HepG2 (cell line): ENCODE data around the gene APRT. TPM values are rescaled to one million over a fixed set of nuclear protein-coding genes. Genes with fewer than 3 reads are reported as not detected.

Experiments
- ATAC-seq: fragments of 200-7000 bp; cut with Tn5 transposase; 3 replicates; pipeline ENCODE4 v1.9.1; 2020; ENCODE audit warnings: mild to moderate bottlenecking, moderate library complexity
- BruUV-seq: library from RNA; stranded (reverse); fragments of 400-500 nt; replicated peaks from 2 replicates; lab custom pipeline; 2021; lab: Mats Ljungman, UMichigan
- CTCF ChIA-PET: fragments of 300-600 bp; formaldehyde crosslinking; extraction: SDS; loops from one replicate; lab custom pipeline; 2021; ENCODE audit warnings: low total read pairs, inconsistent platforms, low intra/inter-chr PET ratio; lab: Yijun Ruan, JAX
- POLR2A ChIA-PET: fragments of 350-600 bp; sonication (Branson Sonifier 250); formaldehyde crosslinking; loops from one replicate; lab custom pipeline; 2020; ENCODE audit warnings: antibody characterized with exemption, inconsistent platforms; lab: Yijun Ruan, JAX
- DNase-seq: peaks from one replicate; pipeline ENCODE4 v3.0.0-alpha.2; 2015; ENCODE audit warnings: low spot score
- FAIRE-seq: peaks from 3 replicates; lab custom pipeline; 2011; peaks lifted over from hg19 to GRCh38; lab: Jason Lieb, UNC
- H2AFZ ChIP-seq: one replicate; pipeline ENCODE4 v1.6.1; 2011; ENCODE audit warnings: low read length, inconsistent platforms
- H3K27ac ChIP-seq: fragments of 300-600 bp; 3 replicates; pipeline ENCODE4 v1.8.0; 2011; ENCODE audit warnings: mixed run types, mild to moderate bottlenecking, mixed read lengths, low read length, inconsistent platforms; ENCODE audit not compliant: insufficient read depth; ENCODE audit errors: extremely low read length
- H3K27me3 ChIP-seq, 2 experiments: fragments of 200-600 bp in 1 of 2; 2 replicates in 1 of 2; 3 replicates in 1 of 2; pipeline versions ENCODE4 v1.6.0 to v1.8.0; 2011; ENCODE audit warnings: low read length in 2 of 2, mild to moderate bottlenecking in 2 of 2, moderate library complexity in 2 of 2, inconsistent platforms in 1 of 2; ENCODE audit not compliant: insufficient read depth in 2 of 2, control insufficient read depth in 1 of 2
- H3K36me3 ChIP-seq, 2 experiments: fragments of 200-600 bp in 1 of 2; replicated peaks in 1 of 2; 2 replicates in 1 of 2; 3 replicates in 1 of 2; pipeline versions ENCODE4 v1.5.1 to v1.8.0; 2011; ENCODE audit warnings: low read length in 2 of 2, inconsistent platforms in 1 of 2; ENCODE audit not compliant: insufficient read depth in 2 of 2, control insufficient read depth in 1 of 2
- H3K4me1 ChIP-seq: 2 replicates; pipeline ENCODE4 v1.5.1; 2012; ENCODE audit warnings: low read length, inconsistent platforms; ENCODE audit not compliant: insufficient read depth
- H3K4me2 ChIP-seq: 2 replicates; pipeline ENCODE4 v1.6.0; 2011; ENCODE audit warnings: low read depth, low read length, inconsistent platforms
- H3K4me3 ChIP-seq, 3 experiments: fragments of 200-600 bp in 1 of 3; sonication (generic), shearing (Covaris generic) in 1 of 3; replicated peaks in 1 of 3; 2 replicates each; pipeline ENCODE4 v1.5.1; 2011 to 2016; ENCODE audit warnings: low read length in 3 of 3, inconsistent platforms in 2 of 3, low read depth in 2 of 3, mild to moderate bottlenecking in 2 of 3, control low read depth in 1 of 3, mixed read lengths in 1 of 3; ENCODE audit not compliant: insufficient read depth in 1 of 3
- H3K79me2 ChIP-seq: one replicate; pipeline ENCODE4 v1.6.1; 2011; ENCODE audit warnings: low read length, inconsistent platforms; ENCODE audit not compliant: insufficient read depth
- H3K9ac ChIP-seq: 2 replicates; pipeline ENCODE4 v1.6.0; 2011; ENCODE audit warnings: mild to moderate bottlenecking, low read depth, low read length, inconsistent platforms; ENCODE audit not compliant: insufficient read depth
- H3K9me3 ChIP-seq: 2 replicates; pipeline ENCODE4 v1.5.1; 2012; ENCODE audit warnings: mild to moderate bottlenecking, low read length
- H4K20me1 ChIP-seq: 2 replicates; pipeline ENCODE4 v1.6.0; 2011; ENCODE audit warnings: inconsistent platforms, mild to moderate bottlenecking, low read length, moderate library complexity; ENCODE audit not compliant: insufficient read depth
- BRCA1 ChIP-seq: sonication (generic); formaldehyde crosslinking; IDR thresholded peaks from 2 replicates; pipeline ENCODE4 v1.4.0; 2020; ENCODE audit warnings: missing genetic modification reagents
- HES4 ChIP-seq: sonication (generic); formaldehyde crosslinking; IDR thresholded peaks from 2 replicates; pipeline ENCODE4 v1.9.0; 2021; ENCODE audit warnings: mild to moderate bottlenecking, missing genetic modification reagents, borderline replicate concordance
- MTA1 ChIP-seq: sonication (generic); formaldehyde crosslinking; IDR thresholded peaks from 2 replicates; pipeline ENCODE4 v1.4.0; 2020; ENCODE audit warnings: missing genetic modification reagents, mild to moderate bottlenecking, borderline replicate concordance
- PATZ1 ChIP-seq: sonication (generic); formaldehyde crosslinking; IDR thresholded peaks from 2 replicates; pipeline ENCODE4 v1.4.0; 2020; ENCODE audit warnings: missing genetic modification reagents
- PREB ChIP-seq: sonication (generic); formaldehyde crosslinking; IDR thresholded peaks from 2 replicates; pipeline ENCODE4 v1.4.0; 2020; ENCODE audit warnings: missing genetic modification reagents
- SOX6 ChIP-seq, 2 experiments: fragments of 450-650 bp in 1 of 2; sonication (generic) in 1 of 2; formaldehyde crosslinking in 1 of 2; IDR thresholded peaks; 2 replicates each; pipeline versions ENCODE4 v1.4.0 to v1.6.1; 2017 to 2020; ENCODE audit warnings: antibody characterized with exemption in 1 of 2, mild to moderate bottlenecking in 1 of 2, missing genetic modification reagents in 1 of 2
- THAP7 ChIP-seq: sonication (generic); formaldehyde crosslinking; IDR thresholded peaks from 2 replicates; pipeline ENCODE4 v1.8.1; 2023; ENCODE audit warnings: mild to moderate bottlenecking, missing genetic modification reagents
- ZNF24 ChIP-seq: fragments of 450-650 bp; IDR thresholded peaks from 2 replicates; pipeline ENCODE4 v1.6.1; 2017; ENCODE audit warnings: antibody characterized with exemption, mild to moderate bottlenecking
- ZNF354B ChIP-seq: sonication (generic); formaldehyde crosslinking; IDR thresholded peaks from 2 replicates; pipeline ENCODE4 v1.8.0; 2022; ENCODE audit warnings: mild to moderate bottlenecking, missing genetic modification reagents
- ZNF567 ChIP-seq: sonication (generic); formaldehyde crosslinking; IDR thresholded peaks from 2 replicates; pipeline ENCODE4 v1.8.1; 2023; ENCODE audit warnings: mild to moderate bottlenecking, missing genetic modification reagents, borderline replicate concordance
- ZNF574 ChIP-seq: sonication (generic); formaldehyde crosslinking; IDR thresholded peaks from 2 replicates; pipeline ENCODE4 v1.4.0; 2020; ENCODE audit warnings: missing genetic modification reagents
- WGBS: methylation state at CpG from one replicate; pipeline ENCODE4 v1.1.6; 2017; ENCODE audit warnings: low lambda C conversion rate; 5-methylcytosine and 5-hydroxymethylcytosine counted together
- in situ Hi-C: cut with HindIII; loops from 2 replicates; pipeline ENCODE4 v1.10.0; 2017; ENCODE audit warnings: low pct_unique_long_range_greater_than_20kb; ENCODE audit not compliant: extremely low pct_ligation_motif_present
- intact Hi-C: fragments of 100-400 bp; cut with micrococcal nuclease; formaldehyde crosslinking; loops from one replicate; pipeline ENCODE4 v1.10.0; 2022; ENCODE audit not compliant: unreplicated experiment
- polyA plus RNA-seq, 8 experiments: library from polyadenylated mRNA; depleted of rRNA in 3 of 8; stranded (reverse) in 7 of 8; unstranded in 1 of 8; fragments of >200 nt; fragmentation: Illumina TruSeq in 4 of 8; extraction: Trizol in 4 of 8; gene quantifications; 2 replicates each; pipeline versions ENCODE4 v1.2.1 to v1.2.3, GENCODE V29; 2011 to 2016; ENCODE audit warnings: low read depth in 4 of 8, missing spikeins in 1 of 8, mixed read lengths in 1 of 8; ENCODE audit not compliant: insufficient read depth in 1 of 8
- total RNA-seq, 5 experiments: library from RNA; depleted of rRNA; stranded (reverse); fragments of >200 nt; fragmentation: Illumina TruSeq; extraction: Trizol; gene quantifications; 2 replicates each; pipeline ENCODE4 v1.2.3, GENCODE V29; 2016; ENCODE audit warnings: low read depth in 1 of 5

APRT gene
- total and polyA plus RNA-seq, 2 of the 13 experiments (the other 11 are each of a cell fraction or from before 2014, with no cell fraction given): 155 to 242 TPM

- 0 out of 2 replicates have a peak, but pooled peaks have one; percentile 11 for TF ChIP-seq PATZ1 (CRISPR knock-in tag)
- TF ChIP-seq, all 625 proteins: peak for 60
Measured at GRCh38 chr16:88815901-88816589, 4.3 kb upstream of the APRT start (continued).

- CTCF ChIA-PET: interaction anchor here (1.2 to 2.1 kb wide), 2 partner anchors 42 to 352 kb away, joined by 4 to 11 read pairs; partner anchors contain the start of genes GALNS and TRAPPC2L
- H3K9me3 ChIP-seq: no peaks in the 10 kb centered on the region
- POLR2A ChIA-PET: no interaction called here
- peaks cover 0 to 5% of the 10 kb centered on the region in 2 experiments; a peak in 1 of 5 replicates for H3K27me3 ChIP-seq
- peaks cover 38% of the 10 kb centered on the region for H3K4me1 ChIP-seq
- no peak overlapping the region for H3K27ac ChIP-seq
- no peak overlapping the region for H2AFZ ChIP-seq
- peaks cover 12% of the 10 kb centered on the region for H3K79me2 ChIP-seq
- no TSS peak for BruUV-seq
- intact Hi-C loops (loop anchor here (5.0 kb wide), 2 partner anchors 42 to 352 kb away; partner anchors contain the start of genes GALNS and TRAPPC2L), in situ Hi-C loops (loop anchor here (5.0 kb wide), 1 partner anchor 352 kb away; no protein-coding TSS in a partner anchor)
- H4K20me1 ChIP-seq: peaks cover 10% of the 10 kb centered on the region; the same call in 1 of the 2 replicates
- H3K4me2 ChIP-seq: no peak overlapping the region
- FAIRE-seq: no peak
- H3K36me3 ChIP-seq: peaks cover 0 to under 1% of the 10 kb centered on the region in 2 experiments; a peak in 1 of 5 replicates
- ATAC-seq: no peak
- 59% methylated on average over 5 of the region's 10 CpGs for WGBS
- no peak overlapping the region for H3K4me3 ChIP-seq
- H3K9ac ChIP-seq: no peak overlapping the region
- no peak for DNase-seq
- TF ChIP-seq ZNF574 (CRISPR knock-in tag) (no peak), ZNF354B (CRISPR knock-in tag) (no peak), SOX6 (IDR thresholded peaks at IDR 0.05) (no peak), SOX6 (CRISPR knock-in tag; IDR thresholded peaks at IDR 0.05) (no peak), MTA1 (CRISPR knock-in tag) (0 out of 2 replicates have a peak, but pooled peaks have one; percentile 24), THAP7 (CRISPR knock-in tag) (no peak), ZNF567 (CRISPR knock-in tag) (no peak), BRCA1 (CRISPR knock-in tag) (no peak), HES4 (CRISPR knock-in tag) (peak; percentile 43; the same call in 1 of the 2 replicates), PREB (CRISPR knock-in tag) (no peak), ZNF24 (no peak)
Measured at GRCh38 chr16:88815227-88815626, 3.5 kb upstream of the APRT start.
